Astrocyte (in vitro differentiated cells and primary cell): ENCODE results near the gene CDX2.

Experiments
- CTCF ChIP-seq: IDR thresholded peaks from 2 replicates; pipeline ENCODE4 v1.5.1; 2011; ENCODE audit warnings: low read depth, mild to moderate bottlenecking, inconsistent platforms, low read length, moderate library complexity; ENCODE audit not compliant: insufficient read depth
- EZH2 ChIP-seq: IDR thresholded peaks from 2 replicates; pipeline ENCODE4 v1.6.1; 2012; ENCODE audit warnings: mild to moderate bottlenecking, low read length, inconsistent platforms; ENCODE audit not compliant: insufficient read depth

GRCh38 chr13:27969082-27969865 lies at the start of gene CDX2:
- TF ChIP-seq EZH2 (no peak), CTCF (no peak)
